Suppressor macrophage treated with lipopolysaccharide for 1 hour (primary cell): Measurements from ENCODE around the gene CHD5.
A peak's percentile ranks its signal among the peaks of the same experiment; 100 is the strongest.
"Not testable (repeated sequence)": the region's sequence is repeated elsewhere in the genome, so short reads cannot be mapped to it uniquely, and the experiment has no call there.

Experiments
- DNase-seq, 3 donors: peaks; one replicate each; pipeline ENCODE4 v3.0.0-alpha.2; 2020 to 2022

Gene CHD5

GRCh38 chr1:6180268-6180706 lies at the start of gene CHD5:
TSS of gene CHD5 (minus strand) at chr1:6180321. CDS start at chr1:6180023, 298 bp downstream.
- peak in 2 of 3 donors; percentile 12 to 38 for DNase-seq

DNA sequence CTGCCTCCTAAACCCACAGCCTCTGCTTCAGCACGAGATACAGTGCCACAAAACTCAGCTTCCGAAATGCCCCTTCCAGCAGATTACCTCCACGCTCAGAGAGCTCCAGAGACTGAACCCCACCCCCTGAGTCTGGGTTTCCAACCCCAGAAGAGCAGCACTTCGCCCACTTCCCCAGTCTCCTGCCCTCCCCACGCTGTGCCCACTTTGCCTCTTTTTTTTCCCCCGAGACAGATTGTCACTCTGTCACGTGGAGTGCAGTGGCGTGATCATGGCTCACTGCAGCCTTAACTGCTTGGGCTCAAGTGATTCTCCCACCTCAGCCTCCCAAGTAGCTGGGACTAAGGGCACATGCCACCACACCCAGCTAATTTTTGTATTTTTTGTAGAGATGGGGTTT lies 45.5 kb upstream of the CHD5 start:
- no peak for DNase-seq

DNA sequence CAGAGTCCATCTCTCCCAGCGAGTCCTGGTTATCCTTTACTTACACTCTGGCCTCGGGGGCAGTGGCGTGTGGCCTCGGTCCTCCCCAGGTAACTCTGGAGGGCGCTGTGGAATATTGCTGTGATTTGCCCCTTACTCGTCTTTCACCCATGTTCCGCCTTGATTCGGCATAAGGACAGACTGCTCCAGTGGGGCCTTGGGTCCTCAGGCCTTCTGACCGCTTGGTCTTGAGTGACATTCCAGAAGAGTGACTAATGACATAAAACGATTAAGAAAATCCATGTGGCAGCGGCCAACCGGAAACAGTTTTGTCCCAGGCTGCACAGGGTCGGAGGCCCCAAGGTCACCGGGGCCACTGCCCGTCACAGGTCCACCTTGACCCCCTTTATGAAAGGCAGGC lies 44.6 kb upstream of the CHD5 start:
- no peak for DNase-seq

DNA sequence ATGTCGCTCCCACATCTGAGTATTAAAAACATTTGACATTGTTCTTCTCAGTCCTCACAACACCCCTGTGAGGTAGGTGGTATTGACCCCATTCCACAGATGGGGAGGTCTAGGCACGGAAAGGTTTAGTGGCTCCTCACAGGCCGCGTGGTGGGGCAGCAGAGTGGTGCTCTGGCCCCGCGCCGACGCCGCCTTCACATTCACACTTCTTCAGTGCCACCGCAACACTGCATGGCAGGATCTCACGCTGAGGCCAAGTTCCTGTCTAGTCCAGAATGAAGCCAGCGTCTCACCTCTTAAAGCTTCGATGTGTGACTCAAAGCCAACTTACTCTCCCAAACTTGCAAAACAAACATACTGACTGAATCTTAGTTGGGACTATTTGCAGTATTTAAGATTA lies 43.5 kb upstream of the CHD5 start:
- no peak for DNase-seq

DNA sequence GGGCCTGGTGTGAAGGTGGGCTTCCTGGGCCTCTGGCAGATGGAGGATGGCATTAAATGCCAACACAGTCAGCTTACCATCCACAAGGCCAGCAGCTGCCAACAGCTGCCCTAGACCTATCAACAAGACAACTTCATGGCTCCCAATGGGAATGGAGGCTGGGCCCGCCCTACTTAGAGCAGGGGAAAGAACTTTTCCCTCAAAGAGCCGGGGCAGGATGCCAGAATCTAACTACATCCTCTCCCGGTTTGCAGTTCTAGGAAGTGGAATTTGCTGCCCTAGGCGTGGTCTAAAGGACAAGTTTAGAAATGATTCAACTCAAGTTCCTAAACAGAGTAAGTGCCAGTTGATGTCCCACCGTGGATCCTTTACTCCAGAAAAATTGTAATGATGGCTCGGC lies 42.5 kb upstream of the CHD5 start:
- no peak for DNase-seq

GRCh38 chr1:6221210-6221784 lies 41.2 kb upstream of the CHD5 start:
- DNase-seq: no peak

- DNase-seq: no peak
These were observed 40.1 kb upstream of the CHD5 start for GRCh38 chr1:6220236-6220635.

DNA sequence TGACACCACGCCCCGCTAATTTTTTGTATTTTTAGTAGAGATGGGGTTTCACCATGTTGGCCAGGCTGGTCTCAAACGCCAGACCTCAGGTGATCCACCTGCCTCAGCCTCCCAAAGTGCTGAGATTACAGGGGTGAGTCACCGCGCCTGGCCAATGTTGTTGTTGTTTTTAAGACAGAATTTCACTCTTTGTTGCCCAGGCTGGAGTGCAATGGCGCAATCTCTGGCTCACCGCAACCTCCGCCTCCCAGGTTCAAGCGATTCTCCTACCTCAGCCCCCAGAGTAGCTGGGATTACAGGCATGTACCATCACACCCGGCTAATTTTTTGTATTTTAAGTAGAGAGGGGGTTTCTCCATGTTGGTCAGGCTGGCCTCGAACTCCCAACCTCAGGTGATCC lies 39.5 kb upstream of the CHD5 start:
- not testable (repeated sequence) for DNase-seq

DNA sequence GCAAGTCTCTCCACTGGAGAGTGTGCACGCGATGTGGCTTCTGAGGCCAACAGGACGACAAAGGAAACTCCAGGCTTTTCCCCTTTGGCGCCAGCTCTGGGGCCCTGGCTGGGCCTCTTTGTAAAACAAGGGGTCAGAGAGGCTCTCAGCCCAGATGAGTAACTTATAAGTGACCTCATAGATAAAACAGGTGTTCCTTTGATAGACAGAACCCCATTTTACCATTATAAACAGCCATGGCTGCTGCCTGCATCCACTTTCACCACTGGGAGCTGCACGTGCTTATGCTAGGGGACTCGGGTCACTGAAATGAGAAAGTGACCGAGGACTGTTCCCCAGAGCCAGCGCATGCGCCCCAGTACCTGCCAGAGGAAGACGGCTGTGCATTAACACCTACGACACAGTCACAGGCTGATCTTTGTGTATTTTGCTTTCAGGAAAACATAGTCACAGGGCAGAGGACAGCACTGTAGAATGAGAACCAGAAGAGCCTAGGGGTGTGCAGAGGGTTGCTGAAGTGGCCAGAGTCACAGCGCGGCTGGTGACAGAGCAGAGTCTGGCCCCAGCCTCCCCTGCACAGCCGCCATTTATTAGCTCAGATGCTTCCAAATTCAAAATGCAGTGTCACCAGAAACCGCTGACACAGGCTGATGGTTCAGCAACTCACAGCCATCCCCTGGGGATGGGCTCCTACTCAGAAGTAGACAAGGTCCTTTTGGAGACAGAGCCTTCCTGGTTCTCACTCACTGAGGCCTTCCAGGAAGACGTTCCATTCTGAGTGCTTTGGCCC lies 38.4 kb upstream of the CHD5 start:
- no peak for DNase-seq

DNA sequence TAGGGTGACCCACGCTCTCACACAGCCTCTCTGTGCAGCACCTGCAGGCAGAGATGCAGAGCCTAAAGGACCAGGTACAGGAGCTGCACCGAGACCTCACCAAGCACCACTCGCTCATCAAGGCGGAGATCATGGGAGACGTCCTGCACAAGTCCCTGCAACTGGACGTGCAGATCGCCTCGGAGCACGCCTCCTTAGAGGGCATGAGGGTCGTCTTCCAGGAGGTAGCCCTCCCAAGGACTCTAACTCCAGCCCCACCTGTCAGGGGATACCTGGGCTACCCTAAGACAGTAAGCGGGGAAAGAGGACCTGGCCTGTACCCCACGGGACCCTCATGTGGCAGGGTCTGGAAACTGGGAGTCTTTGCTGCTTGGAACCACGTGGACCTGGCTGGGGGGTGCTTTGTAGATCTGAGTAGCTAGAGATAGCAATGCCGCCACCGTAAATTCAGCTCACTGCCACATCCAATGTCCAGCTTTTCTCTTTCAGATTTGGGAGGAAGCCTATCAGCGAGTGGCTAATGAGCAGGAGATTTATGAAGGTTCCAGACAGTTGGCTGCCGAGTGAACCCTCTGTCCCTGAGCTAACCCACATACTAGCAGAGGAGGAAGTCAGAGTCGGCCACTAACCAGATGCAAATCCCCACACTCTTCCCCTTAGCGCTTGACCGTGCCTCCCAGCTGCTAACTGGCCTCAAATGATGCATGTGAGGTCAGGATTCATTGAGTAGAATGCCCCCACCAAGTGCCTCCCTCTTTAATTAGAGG lies 32.3 kb upstream of the CHD5 start:
- peak; percentile 49 to 61 (median 57) for DNase-seq

- no peak for DNase-seq
These were observed 31.6 kb upstream of the CHD5 start for GRCh38 chr1:6211731-6212130.

GRCh38 chr1:6210591-6211355 lies 30.7 kb upstream of the CHD5 start:
- no peak for DNase-seq

GRCh38 chr1:6209661-6210580 lies 29.8 kb upstream of the CHD5 start:
- no peak for DNase-seq

- peak; percentile 73 to 87 (median 77) for DNase-seq
These were observed 28.9 kb upstream of the CHD5 start for GRCh38 chr1:6208723-6209660.

DNA sequence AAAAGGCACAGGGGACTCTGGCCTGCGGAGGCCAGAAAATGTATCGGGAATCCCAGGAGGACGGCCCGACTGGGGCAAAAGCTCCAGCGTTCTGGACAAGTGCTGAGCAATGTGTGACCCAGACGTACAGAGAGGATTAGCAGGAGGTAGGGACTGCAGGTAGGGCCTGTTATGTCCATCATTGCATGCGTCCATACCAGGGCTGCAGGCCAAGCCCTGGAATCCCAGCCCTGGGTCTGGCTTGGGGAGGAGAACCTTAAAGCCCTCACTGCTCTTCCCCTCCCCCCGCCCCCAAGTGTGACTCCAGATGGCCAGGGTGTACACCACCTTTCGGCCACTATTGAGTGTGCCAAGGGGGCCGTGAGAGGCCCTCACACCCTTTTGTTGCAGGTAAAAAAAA lies 27.8 kb upstream of the CHD5 start:
- no peak for DNase-seq

GRCh38 chr1:6207075-6207885 lies 27.2 kb upstream of the CHD5 start:
- no peak for DNase-seq

DNA sequence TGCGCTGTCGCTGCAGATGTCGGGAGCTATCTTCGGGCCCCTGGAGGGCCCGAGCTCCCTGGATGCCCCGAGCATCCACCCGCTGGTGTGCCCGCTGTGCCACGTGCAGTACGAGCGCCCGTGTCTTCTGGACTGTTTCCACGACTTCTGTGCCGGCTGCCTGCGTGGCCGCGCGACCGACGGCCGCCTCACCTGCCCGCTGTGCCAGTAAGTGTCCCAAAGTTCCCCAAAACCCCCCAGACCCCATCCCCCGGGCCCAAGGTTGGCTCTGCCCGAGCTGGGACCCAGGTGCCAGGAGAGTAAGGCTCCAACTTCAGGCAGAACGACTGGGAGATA lies 26.4 kb upstream of the CHD5 start:
- DNase-seq: no peak

- DNase-seq: peak; percentile 50 to 74 (median 56)
These were observed 25.9 kb upstream of the CHD5 start, which contains the start of gene RNF207 for GRCh38 chr1:6205849-6206519. TSS of gene RNF207 (plus strand) at chr1:6206119. CDS start at chr1:6206536, 417 bp downstream.

- DNase-seq: no peak
These were observed 22.1 kb upstream of the CHD5 start for GRCh38 chr1:6202256-6202655.
